WTC11 (cell line): ENCODE results near the gene DAZ2. TPM values are rescaled to one million over a fixed set of nuclear protein-coding genes. Genes with fewer than 3 reads are reported as not detected.
"Not testable (repeated sequence)": the region's sequence is repeated elsewhere in the genome, so short reads cannot be mapped to it uniquely, and the experiment has no call there.

ENCODE experiments used
- ATAC-seq: fragments of 200-7000 bp; cut with Tn5 transposase; 2 replicates; pipeline ENCODE4 v1.10.0; 2021; ENCODE audit warnings: mild to moderate bottlenecking, moderate library complexity
- Bru-seq: library from RNA; stranded (reverse); fragments of 400-500 nt; gene quantifications from one replicate; lab custom pipeline; 2021; lab: Mats Ljungman, UMichigan
- CTCF ChIA-PET: fragments of 300-600 bp; sonication (Branson Sonifier 250); formaldehyde crosslinking; loops from one replicate; lab custom pipeline; 2021; ENCODE audit warnings: antibody characterized with exemption; lab: Charles Lee
- POLR2A ChIA-PET: fragments of 350-600 bp; sonication (Branson Sonifier 250); formaldehyde crosslinking; loops from one replicate; lab custom pipeline; 2021; ENCODE audit warnings: antibody characterized with exemption; lab: Charles Lee
- DNase-seq: peaks from one replicate; pipeline ENCODE4 v3.0.0; 2021; ENCODE audit warnings: low spot score
- H3K27ac Mint-ChIP-seq: 2 replicates; pipeline ENCODE4 v1.8.0; 2021; ENCODE audit warnings: mixed read lengths
- H3K27me3 Mint-ChIP-seq: 2 replicates; pipeline ENCODE4 v1.8.0; 2021; ENCODE audit warnings: low read depth, mild to moderate bottlenecking, moderate library complexity, mixed read lengths
- H3K36me3 Mint-ChIP-seq: 2 replicates; pipeline ENCODE4 v1.8.0; 2021; ENCODE audit warnings: mixed read lengths
- H3K4me1 Mint-ChIP-seq: 2 replicates; pipeline ENCODE4 v1.8.0; 2022; ENCODE audit warnings: mixed read lengths
- H3K4me3 Mint-ChIP-seq: 2 replicates; pipeline ENCODE4 v1.8.0; 2021; ENCODE audit warnings: mild to moderate bottlenecking, moderate library complexity, mixed read lengths
- H3K9me3 Mint-ChIP-seq: 2 replicates; pipeline ENCODE4 v1.8.0; 2021; ENCODE audit warnings: mixed read lengths
- long read RNA-seq, 3 experiments: library from RNA in 1 of 3; library from capped mRNA in 1 of 3; library from polyadenylated mRNA in 1 of 3; unstranded in 2 of 3; stranded (forward) in 1 of 3; transcript quantifications; one replicate each; pipeline ENCODE4 v2.0.0, GENCODE V29; 2021
- total RNA-seq: library from RNA; stranded (reverse); gene quantifications from 3 replicates; pipeline ENCODE4 v1.2.3, GENCODE V29; 2021

DAZ2 gene
- total RNA-seq (not detected in 3 replicates), Bru-seq, nascent RNA (percentile 0 among the genes with signal in this experiment)
- long read RNA-seq, experiment 1 = 0 reads
- long read RNA-seq, experiment 2 = 0 reads
- long read RNA-seq, experiment 3 = 0 reads

- H3K36me3 Mint-ChIP-seq, ATAC-seq, H3K27ac Mint-ChIP-seq, CTCF ChIA-PET, DNase-seq, H3K4me3 Mint-ChIP-seq, H3K9me3 Mint-ChIP-seq, H3K27me3 Mint-ChIP-seq, POLR2A ChIA-PET, H3K4me1 Mint-ChIP-seq: not testable (repeated sequence)
Measured at GRCh38 chrY:23219233-23219632, at the start of gene DAZ2. Gene DAZ2 (plus strand): TSS chrY:23219533. CDS start chrY:23219741, 208 bp downstream.

GRCh38 chrY:23198908-23199307 lies 20.4 kb upstream of the DAZ2 start, which contains the start of gene DAZ1:
Gene DAZ1 (minus strand): TSS chrY:23199008. CDS start chrY:23198800, 208 bp downstream.
- DNase-seq, H3K4me3 Mint-ChIP-seq, H3K27me3 Mint-ChIP-seq, ATAC-seq, H3K4me1 Mint-ChIP-seq, CTCF ChIA-PET, H3K9me3 Mint-ChIP-seq, H3K36me3 Mint-ChIP-seq, H3K27ac Mint-ChIP-seq, POLR2A ChIA-PET: not testable (repeated sequence)

GRCh38 chrY:23207455-23207854 lies 11.9 kb upstream of the DAZ2 start:
- POLR2A ChIA-PET, H3K4me3 Mint-ChIP-seq, H3K36me3 Mint-ChIP-seq, DNase-seq, H3K4me1 Mint-ChIP-seq, CTCF ChIA-PET, H3K9me3 Mint-ChIP-seq, ATAC-seq, H3K27me3 Mint-ChIP-seq, H3K27ac Mint-ChIP-seq: not testable (repeated sequence)

- CTCF ChIA-PET, POLR2A ChIA-PET, H3K27ac Mint-ChIP-seq, H3K9me3 Mint-ChIP-seq, H3K4me3 Mint-ChIP-seq, H3K27me3 Mint-ChIP-seq, H3K4me1 Mint-ChIP-seq, ATAC-seq, DNase-seq, H3K36me3 Mint-ChIP-seq: not testable (repeated sequence)
Measured at GRCh38 chrY:23209802-23210495, 9.4 kb upstream of the DAZ2 start.

- H3K4me1 Mint-ChIP-seq, H3K27ac Mint-ChIP-seq, POLR2A ChIA-PET, H3K4me3 Mint-ChIP-seq, DNase-seq, H3K9me3 Mint-ChIP-seq, H3K36me3 Mint-ChIP-seq, ATAC-seq, H3K27me3 Mint-ChIP-seq, CTCF ChIA-PET: not testable (repeated sequence)
Measured at GRCh38 chrY:23210681-23211080, 8.7 kb upstream of the DAZ2 start.

Other genes with a start within 250 kb of the DAZ2 start
- gene BPY2, start 235.3 kb upstream of the DAZ2 start, total RNA-seq = not detected in 3 replicates
- gene DAZ1, start 20.5 kb upstream of the DAZ2 start, total RNA-seq = not detected in 3 replicates